HCT116 (cell line): ENCODE data around the gene MPPED1. TPM values are rescaled to one million over a fixed set of nuclear protein-coding genes. Genes with fewer than 3 reads are reported as not detected.

Experiments
- total RNA-seq: library from RNA; stranded (reverse); gene quantifications from one replicate; pipeline ENCODE4 v1.2.1, GENCODE V29; 2021; ENCODE audit not compliant: unreplicated experiment

The MPPED1 gene
- total RNA-seq, 1 experiment from 2014 or later = not detected

Other genes starting within 250 kb of the MPPED1 start
- 100 TPM for gene TTLL12, start 224.9 kb upstream of the MPPED1 start, total RNA-seq
- 3.9 TPM for gene SCUBE1, start 68.6 kb upstream of the MPPED1 start, total RNA-seq